H1 (cell line): ENCODE measurements around the gene LDLRAP1. TPM values are rescaled to one million over a fixed set of nuclear protein-coding genes. Genes with fewer than 3 reads are reported as not detected.

Source experiments
- BRCA1 ChIP-seq: IDR thresholded peaks from 2 replicates; pipeline ENCODE4 v1.6.1; 2012; ENCODE audit warnings: low read depth, low read length, improper control_type of control experiment
- CBX5 ChIP-seq: fragments of 300-800, 300-1000 bp; sonication (generic); IDR thresholded peaks from 2 replicates; pipeline ENCODE4 v1.7.1; 2016; ENCODE audit warnings: antibody characterized with exemption, low read length, low read depth
- MAFK ChIP-seq: IDR thresholded peaks from 2 replicates; pipeline ENCODE4 v1.6.1; 2012; ENCODE audit warnings: low read depth, mild to moderate bottlenecking, improper control_type of control experiment, low read length
- RFX5 ChIP-seq: IDR thresholded peaks from 2 replicates; pipeline ENCODE4 v1.6.1; 2011; ENCODE audit warnings: low read depth, low read length, improper control_type of control experiment, borderline replicate concordance
- SIN3A ChIP-seq, 2 experiments: IDR thresholded peaks in 1 of 2; conservative IDR thresholded peaks in 1 of 2; 2 replicates each; pipeline ENCODE4 v1.6.1; 2011 to 2012; ENCODE audit warnings: low read length in 2 of 2, improper control_type of control experiment in 1 of 2, low read depth in 1 of 2, mild to moderate bottlenecking in 1 of 2
- SRF ChIP-seq: IDR thresholded peaks from 2 replicates; pipeline ENCODE4 v1.6.1; 2011; ENCODE audit warnings: mild to moderate bottlenecking, low read depth, low read length, moderate library complexity
- TCF12 ChIP-seq: IDR thresholded peaks from 2 replicates; pipeline ENCODE4 v1.6.1; 2011; ENCODE audit warnings: low read depth, mild to moderate bottlenecking, low read length
- polyA plus RNA-seq, 7 experiments: library from polyadenylated mRNA; depleted of rRNA in 3 of 7; stranded (reverse) in 5 of 7; unstranded in 2 of 7; fragments of >200 nt in 5 of 7; fragments of 200-250 nt in 2 of 7; gene quantifications; 1 replicate in 5 of 7; 2 replicates in 1 of 7; 4 replicates in 1 of 7; pipeline versions ENCODE4 v1.2.1 to v1.2.3, GENCODE V29; 2011 to 2013; ENCODE audit warnings: missing spikeins in 2 of 7, mixed read lengths in 2 of 7
- total RNA-seq: library from RNA; stranded (reverse); fragmentation: NEBNext Ultra II Directional; extraction: Animal tissue kit (Norgen Biotek cat#: 25700); gene quantifications from 2 replicates; pipeline ENCODE4 v1.2.1, GENCODE V29; 2021
- TF ChIP-seq, protein P1 (sequence below): fragments of 300-600 bp; sonication (generic); IDR thresholded peaks from 2 replicates; pipeline ENCODE4 v1.7.1; 2012; ENCODE audit warnings: low read length, moderate library complexity, mild to moderate bottlenecking, inconsistent platforms; ENCODE audit not compliant: insufficient replicate concordance
- TF ChIP-seq, protein P2 (sequence below), 3 experiments: IDR thresholded peaks; 1 replicate in 2 of 3; 2 replicates in 1 of 3; pipeline versions ENCODE4 v1.5.1 to v1.6.1; 2011; ENCODE audit warnings: low read length in 3 of 3, mild to moderate bottlenecking in 3 of 3, inconsistent platforms in 2 of 3, low read depth in 1 of 3, moderate library complexity in 1 of 3; ENCODE audit not compliant: insufficient read depth in 1 of 3; ENCODE audit errors: control extremely low read depth in 1 of 3

The LDLRAP1 gene
- total and polyA plus RNA-seq, 2 of the 8 experiments (the other 6 are each of a cell fraction or from before 2014, with no cell fraction given): 12.8 to 13.2 TPM

DNA sequence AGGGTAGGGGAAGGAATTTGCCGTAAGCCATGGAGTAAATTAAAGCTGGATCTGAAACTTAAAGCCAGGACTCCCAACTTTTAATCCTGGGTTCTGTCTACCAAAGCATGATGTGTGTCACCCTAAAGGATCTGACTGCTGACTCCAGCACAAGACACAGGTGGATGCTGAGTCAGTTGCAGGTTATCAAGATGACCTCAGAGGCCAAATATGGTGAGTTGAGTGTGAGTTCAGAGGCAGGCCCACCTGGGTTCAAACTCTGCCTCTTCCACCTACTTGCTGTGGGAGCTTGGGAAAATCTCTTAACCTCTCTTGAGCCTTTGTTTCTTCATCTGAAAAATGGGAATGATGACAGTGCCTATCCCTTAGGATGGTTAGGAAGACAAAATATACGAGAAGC lies 16.7 kb upstream of the LDLRAP1 start (continued):
- TF ChIP-seq, protein P1, sequence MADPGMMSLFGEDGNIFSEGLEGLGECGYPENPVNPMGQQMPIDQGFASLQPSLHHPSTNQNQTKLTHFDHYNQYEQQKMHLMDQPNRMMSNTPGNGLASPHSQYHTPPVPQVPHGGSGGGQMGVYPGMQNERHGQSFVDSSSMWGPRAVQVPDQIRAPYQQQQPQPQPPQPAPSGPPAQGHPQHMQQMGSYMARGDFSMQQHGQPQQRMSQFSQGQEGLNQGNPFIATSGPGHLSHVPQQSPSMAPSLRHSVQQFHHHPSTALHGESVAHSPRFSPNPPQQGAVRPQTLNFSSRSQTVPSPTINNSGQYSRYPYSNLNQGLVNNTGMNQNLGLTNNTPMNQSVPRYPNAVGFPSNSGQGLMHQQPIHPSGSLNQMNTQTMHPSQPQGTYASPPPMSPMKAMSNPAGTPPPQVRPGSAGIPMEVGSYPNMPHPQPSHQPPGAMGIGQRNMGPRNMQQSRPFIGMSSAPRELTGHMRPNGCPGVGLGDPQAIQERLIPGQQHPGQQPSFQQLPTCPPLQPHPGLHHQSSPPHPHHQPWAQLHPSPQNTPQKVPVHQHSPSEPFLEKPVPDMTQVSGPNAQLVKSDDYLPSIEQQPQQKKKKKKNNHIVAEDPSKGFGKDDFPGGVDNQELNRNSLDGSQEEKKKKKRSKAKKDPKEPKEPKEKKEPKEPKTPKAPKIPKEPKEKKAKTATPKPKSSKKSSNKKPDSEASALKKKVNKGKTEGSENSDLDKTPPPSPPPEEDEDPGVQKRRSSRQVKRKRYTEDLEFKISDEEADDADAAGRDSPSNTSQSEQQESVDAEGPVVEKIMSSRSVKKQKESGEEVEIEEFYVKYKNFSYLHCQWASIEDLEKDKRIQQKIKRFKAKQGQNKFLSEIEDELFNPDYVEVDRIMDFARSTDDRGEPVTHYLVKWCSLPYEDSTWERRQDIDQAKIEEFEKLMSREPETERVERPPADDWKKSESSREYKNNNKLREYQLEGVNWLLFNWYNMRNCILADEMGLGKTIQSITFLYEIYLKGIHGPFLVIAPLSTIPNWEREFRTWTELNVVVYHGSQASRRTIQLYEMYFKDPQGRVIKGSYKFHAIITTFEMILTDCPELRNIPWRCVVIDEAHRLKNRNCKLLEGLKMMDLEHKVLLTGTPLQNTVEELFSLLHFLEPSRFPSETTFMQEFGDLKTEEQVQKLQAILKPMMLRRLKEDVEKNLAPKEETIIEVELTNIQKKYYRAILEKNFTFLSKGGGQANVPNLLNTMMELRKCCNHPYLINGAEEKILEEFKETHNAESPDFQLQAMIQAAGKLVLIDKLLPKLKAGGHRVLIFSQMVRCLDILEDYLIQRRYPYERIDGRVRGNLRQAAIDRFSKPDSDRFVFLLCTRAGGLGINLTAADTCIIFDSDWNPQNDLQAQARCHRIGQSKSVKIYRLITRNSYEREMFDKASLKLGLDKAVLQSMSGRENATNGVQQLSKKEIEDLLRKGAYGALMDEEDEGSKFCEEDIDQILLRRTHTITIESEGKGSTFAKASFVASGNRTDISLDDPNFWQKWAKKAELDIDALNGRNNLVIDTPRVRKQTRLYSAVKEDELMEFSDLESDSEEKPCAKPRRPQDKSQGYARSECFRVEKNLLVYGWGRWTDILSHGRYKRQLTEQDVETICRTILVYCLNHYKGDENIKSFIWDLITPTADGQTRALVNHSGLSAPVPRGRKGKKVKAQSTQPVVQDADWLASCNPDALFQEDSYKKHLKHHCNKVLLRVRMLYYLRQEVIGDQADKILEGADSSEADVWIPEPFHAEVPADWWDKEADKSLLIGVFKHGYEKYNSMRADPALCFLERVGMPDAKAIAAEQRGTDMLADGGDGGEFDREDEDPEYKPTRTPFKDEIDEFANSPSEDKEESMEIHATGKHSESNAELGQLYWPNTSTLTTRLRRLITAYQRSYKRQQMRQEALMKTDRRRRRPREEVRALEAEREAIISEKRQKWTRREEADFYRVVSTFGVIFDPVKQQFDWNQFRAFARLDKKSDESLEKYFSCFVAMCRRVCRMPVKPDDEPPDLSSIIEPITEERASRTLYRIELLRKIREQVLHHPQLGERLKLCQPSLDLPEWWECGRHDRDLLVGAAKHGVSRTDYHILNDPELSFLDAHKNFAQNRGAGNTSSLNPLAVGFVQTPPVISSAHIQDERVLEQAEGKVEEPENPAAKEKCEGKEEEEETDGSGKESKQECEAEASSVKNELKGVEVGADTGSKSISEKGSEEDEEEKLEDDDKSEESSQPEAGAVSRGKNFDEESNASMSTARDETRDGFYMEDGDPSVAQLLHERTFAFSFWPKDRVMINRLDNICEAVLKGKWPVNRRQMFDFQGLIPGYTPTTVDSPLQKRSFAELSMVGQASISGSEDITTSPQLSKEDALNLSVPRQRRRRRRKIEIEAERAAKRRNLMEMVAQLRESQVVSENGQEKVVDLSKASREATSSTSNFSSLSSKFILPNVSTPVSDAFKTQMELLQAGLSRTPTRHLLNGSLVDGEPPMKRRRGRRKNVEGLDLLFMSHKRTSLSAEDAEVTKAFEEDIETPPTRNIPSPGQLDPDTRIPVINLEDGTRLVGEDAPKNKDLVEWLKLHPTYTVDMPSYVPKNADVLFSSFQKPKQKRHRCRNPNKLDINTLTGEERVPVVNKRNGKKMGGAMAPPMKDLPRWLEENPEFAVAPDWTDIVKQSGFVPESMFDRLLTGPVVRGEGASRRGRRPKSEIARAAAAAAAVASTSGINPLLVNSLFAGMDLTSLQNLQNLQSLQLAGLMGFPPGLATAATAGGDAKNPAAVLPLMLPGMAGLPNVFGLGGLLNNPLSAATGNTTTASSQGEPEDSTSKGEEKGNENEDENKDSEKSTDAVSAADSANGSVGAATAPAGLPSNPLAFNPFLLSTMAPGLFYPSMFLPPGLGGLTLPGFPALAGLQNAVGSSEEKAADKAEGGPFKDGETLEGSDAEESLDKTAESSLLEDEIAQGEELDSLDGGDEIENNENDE: no peak
- TF ChIP-seq BRCA1: no peak
- no peak for TF ChIP-seq SIN3A (conservative IDR thresholded peaks at IDR 0.05 in 1 of 2, IDR thresholded peaks at IDR 0.05 in 1 of 2; ENCODE audit: low read depth in 1 of 2, low read length in 2 of 2)
- TF ChIP-seq TCF12: no peak
- no peak for TF ChIP-seq MAFK
- TF ChIP-seq CBX5: no peak
- TF ChIP-seq, protein P2, sequence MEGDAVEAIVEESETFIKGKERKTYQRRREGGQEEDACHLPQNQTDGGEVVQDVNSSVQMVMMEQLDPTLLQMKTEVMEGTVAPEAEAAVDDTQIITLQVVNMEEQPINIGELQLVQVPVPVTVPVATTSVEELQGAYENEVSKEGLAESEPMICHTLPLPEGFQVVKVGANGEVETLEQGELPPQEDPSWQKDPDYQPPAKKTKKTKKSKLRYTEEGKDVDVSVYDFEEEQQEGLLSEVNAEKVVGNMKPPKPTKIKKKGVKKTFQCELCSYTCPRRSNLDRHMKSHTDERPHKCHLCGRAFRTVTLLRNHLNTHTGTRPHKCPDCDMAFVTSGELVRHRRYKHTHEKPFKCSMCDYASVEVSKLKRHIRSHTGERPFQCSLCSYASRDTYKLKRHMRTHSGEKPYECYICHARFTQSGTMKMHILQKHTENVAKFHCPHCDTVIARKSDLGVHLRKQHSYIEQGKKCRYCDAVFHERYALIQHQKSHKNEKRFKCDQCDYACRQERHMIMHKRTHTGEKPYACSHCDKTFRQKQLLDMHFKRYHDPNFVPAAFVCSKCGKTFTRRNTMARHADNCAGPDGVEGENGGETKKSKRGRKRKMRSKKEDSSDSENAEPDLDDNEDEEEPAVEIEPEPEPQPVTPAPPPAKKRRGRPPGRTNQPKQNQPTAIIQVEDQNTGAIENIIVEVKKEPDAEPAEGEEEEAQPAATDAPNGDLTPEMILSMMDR (IDR thresholded peaks at IDR 0.05; ENCODE audit: control extremely low read depth in 1 of 3, insufficient read depth in 1 of 3, low read depth in 1 of 3, low read length in 3 of 3): no peak
- TF ChIP-seq RFX5: no peak
- TF ChIP-seq SRF: no peak
